HL-60 (cell line): ENCODE data around the gene UFSP1.

Experiments
- CTCF ChIP-seq: IDR thresholded peaks from one replicate; pipeline ENCODE4 v1.5.1; 2011; ENCODE audit warnings: low read length, control low read depth, inconsistent platforms; ENCODE audit not compliant: insufficient read depth
- GABPA ChIP-seq: IDR thresholded peaks from 2 replicates; pipeline ENCODE4 v1.6.1; 2012; ENCODE audit warnings: low read depth
- POLR2AphosphoS5 ChIP-seq: IDR thresholded peaks from 2 replicates; pipeline ENCODE4 v1.6.1; 2012; ENCODE audit warnings: low read depth
- REST ChIP-seq: IDR thresholded peaks from 2 replicates; pipeline ENCODE4 v1.6.1; 2012; ENCODE audit warnings: low read depth; ENCODE audit not compliant: insufficient replicate concordance
- SPI1 ChIP-seq: IDR thresholded peaks from 2 replicates; pipeline ENCODE4 v1.6.1; 2012; ENCODE audit warnings: low read depth, mild to moderate bottlenecking, borderline replicate concordance

- no peak for TF ChIP-seq CTCF
- TF ChIP-seq POLR2AphosphoS5, result no peak
- no peak for TF ChIP-seq REST
- no peak for TF ChIP-seq SPI1
- TF ChIP-seq GABPA, result no peak
Observed at GRCh38 chr7:100897772-100898454, 8.4 kb upstream of the UFSP1 start.
